ENCODE data around the gene JDP2.

Gene JDP2

GRCh38 chr14:75491376-75491978, 63.7 kb downstream of the JDP2 start:
- TF ChIP-seq, protein P1, sequence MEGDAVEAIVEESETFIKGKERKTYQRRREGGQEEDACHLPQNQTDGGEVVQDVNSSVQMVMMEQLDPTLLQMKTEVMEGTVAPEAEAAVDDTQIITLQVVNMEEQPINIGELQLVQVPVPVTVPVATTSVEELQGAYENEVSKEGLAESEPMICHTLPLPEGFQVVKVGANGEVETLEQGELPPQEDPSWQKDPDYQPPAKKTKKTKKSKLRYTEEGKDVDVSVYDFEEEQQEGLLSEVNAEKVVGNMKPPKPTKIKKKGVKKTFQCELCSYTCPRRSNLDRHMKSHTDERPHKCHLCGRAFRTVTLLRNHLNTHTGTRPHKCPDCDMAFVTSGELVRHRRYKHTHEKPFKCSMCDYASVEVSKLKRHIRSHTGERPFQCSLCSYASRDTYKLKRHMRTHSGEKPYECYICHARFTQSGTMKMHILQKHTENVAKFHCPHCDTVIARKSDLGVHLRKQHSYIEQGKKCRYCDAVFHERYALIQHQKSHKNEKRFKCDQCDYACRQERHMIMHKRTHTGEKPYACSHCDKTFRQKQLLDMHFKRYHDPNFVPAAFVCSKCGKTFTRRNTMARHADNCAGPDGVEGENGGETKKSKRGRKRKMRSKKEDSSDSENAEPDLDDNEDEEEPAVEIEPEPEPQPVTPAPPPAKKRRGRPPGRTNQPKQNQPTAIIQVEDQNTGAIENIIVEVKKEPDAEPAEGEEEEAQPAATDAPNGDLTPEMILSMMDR (conservative IDR thresholded peaks at IDR 0.05; ENCODE audit: low read depth, low read length), result no peak
- no peak for DNase-seq (ENCODE audit: low read depth)
- H3K4me3 ChIP-seq (ENCODE audit: low read depth, low read length), result no peak overlapping the region

- no peak for DNase-seq (ENCODE audit: low read depth)
- TF ChIP-seq, protein P1 (conservative IDR thresholded peaks at IDR 0.05; ENCODE audit: low read depth, low read length), result no peak
These were observed 65.2 kb downstream of the JDP2 start for GRCh38 chr14:75492832-75493591.

DNA sequence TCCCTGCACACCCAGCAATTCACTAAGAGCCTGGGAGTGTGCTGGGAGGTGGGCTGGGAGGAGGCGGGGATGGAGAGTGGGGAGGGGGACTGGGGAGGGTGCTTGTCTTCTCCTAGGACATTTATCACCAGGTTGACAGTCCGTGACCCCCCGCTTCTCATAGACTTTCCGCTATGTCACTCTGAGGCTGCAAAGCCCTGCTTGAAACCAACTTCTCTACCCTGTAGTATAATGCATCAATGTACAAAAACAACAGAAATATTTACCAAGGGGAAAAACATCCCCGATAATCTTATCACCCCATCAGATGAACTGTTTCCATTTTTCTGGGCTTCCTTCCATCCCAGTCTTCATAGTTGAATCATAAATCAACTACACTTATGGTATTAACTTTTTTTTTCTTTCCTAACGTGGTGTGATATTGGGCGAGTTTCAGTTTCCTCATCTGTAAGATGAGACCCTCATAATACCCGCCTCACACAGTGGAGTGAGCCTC, 65.8 kb downstream of the JDP2 start:
- TF ChIP-seq, protein P1 (conservative IDR thresholded peaks at IDR 0.05; ENCODE audit: low read depth, low read length), result no peak
- no peak overlapping the region for H3K4me3 ChIP-seq (ENCODE audit: low read depth, low read length)
- DNase-seq (ENCODE audit: low read depth), result no peak

More at GRCh38 chr14:75492832-75493591, 65.2 kb downstream of the JDP2 start:
- no peak overlapping the region for H3K4me3 ChIP-seq (ENCODE audit: low read depth, low read length)

DNA sequence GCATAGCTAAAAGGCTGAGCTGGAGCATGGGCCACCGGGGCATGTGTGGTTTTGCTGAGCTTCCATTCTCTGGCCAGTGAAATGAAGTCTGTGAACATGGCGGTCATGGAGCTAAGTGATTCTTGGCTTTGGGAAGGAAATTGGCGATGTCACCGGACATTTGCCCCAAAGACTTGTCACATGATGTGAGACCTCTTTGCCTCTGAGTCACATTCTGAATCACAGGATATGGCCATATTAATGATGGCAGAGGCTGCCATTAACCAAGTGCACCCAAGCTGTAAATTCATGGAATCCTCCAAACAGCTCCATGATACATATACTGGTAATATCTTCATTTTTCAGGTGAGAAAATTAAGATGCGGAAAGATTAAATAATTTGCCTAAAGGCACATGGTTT, 67.1 kb downstream of the JDP2 start:
- TF ChIP-seq, protein P1 (conservative IDR thresholded peaks at IDR 0.05; ENCODE audit: low read depth, low read length), result no peak
- DNase-seq (ENCODE audit: low read depth), result no peak
- H3K4me3 ChIP-seq (ENCODE audit: low read depth, low read length), result no peak overlapping the region

DNA sequence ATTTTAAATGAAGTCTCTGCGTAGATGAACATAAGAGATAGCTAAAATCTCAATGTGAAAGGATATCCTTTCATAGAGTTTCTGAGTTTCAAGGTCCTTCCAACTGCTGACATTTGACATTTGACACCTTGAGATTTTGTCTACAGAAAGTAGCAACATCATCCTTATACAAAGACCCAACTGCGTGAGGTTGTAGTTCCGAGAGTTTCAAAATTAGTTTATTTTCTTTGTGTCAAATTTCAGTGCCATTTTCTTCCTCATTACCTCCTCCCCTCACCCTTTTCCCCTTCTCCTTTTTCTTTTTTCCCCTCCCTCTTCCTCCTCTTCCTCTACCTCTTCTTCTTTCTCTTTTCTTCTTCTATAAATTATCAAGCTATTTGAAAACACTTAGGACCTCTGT, 67.6 kb downstream of the JDP2 start:
- no peak for DNase-seq (ENCODE audit: low read depth)
- TF ChIP-seq, protein P1 (conservative IDR thresholded peaks at IDR 0.05; ENCODE audit: low read depth, low read length), result no peak

DNA sequence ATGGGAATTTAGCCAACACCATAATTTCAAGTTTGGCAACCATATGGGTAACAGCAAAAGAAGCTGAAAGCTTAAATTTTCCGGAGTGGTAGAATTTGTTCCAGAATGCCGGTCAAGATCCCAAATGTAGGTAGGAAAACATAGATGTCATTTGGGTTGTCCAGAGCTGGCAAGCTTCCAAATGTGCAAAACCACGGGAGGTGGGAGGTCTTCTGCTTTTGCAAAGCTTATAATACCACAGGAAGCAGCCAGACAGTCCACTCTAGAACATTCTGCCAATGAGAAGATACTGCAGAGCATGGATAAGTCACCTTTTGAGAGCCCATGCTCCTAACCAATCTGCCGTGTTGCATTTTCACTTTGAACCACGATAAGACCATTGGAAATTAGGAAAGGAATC, 68.1 kb downstream of the JDP2 start:
- TF ChIP-seq, protein P1 (conservative IDR thresholded peaks at IDR 0.05; ENCODE audit: low read depth, low read length), result no peak
- no peak overlapping the region for H3K4me3 ChIP-seq (ENCODE audit: low read depth, low read length)
- DNase-seq (ENCODE audit: low read depth), result peak; percentile 78

More for the DNA sequence above, 67.6 kb downstream of the JDP2 start:
- H3K4me3 ChIP-seq (ENCODE audit: low read depth, low read length), result no peak overlapping the region

Data from choroid plexus epithelial cell (primary cell).